Esophagus (tissue), 2 donors: Measurements from ENCODE around the gene EIF6. TPM values are rescaled to one million over a fixed set of nuclear protein-coding genes. Genes with fewer than 3 reads are reported as not detected.

Source experiments
- H3K27ac ChIP-seq, 2 donors: one replicate each; pipeline ENCODE4 v1.5.1; 2013; ENCODE audit warnings: low read depth in 2 of 2, mild to moderate bottlenecking in 2 of 2, inconsistent platforms in 1 of 2, low read length in 1 of 2, moderate library complexity in 1 of 2
- H3K27me3 ChIP-seq, 2 donors: one replicate each; pipeline ENCODE4 v1.6.1; 2013; ENCODE audit warnings: low read length in 2 of 2, control low read depth in 1 of 2, mild to moderate bottlenecking in 1 of 2; ENCODE audit not compliant: insufficient read depth in 2 of 2, control insufficient read depth in 1 of 2
- H3K36me3 ChIP-seq, 2 donors: one replicate each; pipeline ENCODE4 v1.6.1; 2013; ENCODE audit warnings: low read length in 1 of 2; ENCODE audit not compliant: control insufficient read depth in 2 of 2, insufficient read depth in 2 of 2
- H3K4me1 ChIP-seq, 2 donors: one replicate each; pipeline ENCODE4 v1.6.1; 2013; ENCODE audit warnings: low read length in 1 of 2; ENCODE audit not compliant: control insufficient read depth in 2 of 2, insufficient read depth in 2 of 2
- H3K4me3 ChIP-seq, 2 donors: one replicate each; pipeline ENCODE4 v1.5.1; 2013; ENCODE audit warnings: low read length in 2 of 2, mild to moderate bottlenecking in 2 of 2, low read depth in 1 of 2, moderate library complexity in 1 of 2
- H3K9me3 ChIP-seq, 2 donors: one replicate each; pipeline ENCODE4 v1.6.1; 2013; ENCODE audit warnings: mild to moderate bottlenecking in 2 of 2, low read depth in 1 of 2, low read length in 1 of 2, moderate library complexity in 1 of 2; ENCODE audit not compliant: control insufficient read depth in 2 of 2, insufficient read depth in 1 of 2
- WGBS, 2 donors: extraction: QIAGEN DNeasy Blood & Tissue Kit; methylation state at CpG; one replicate each; pipeline ENCODE4 v1.1.7; 2013; 5-methylcytosine and 5-hydroxymethylcytosine counted together
- polyA plus RNA-seq, 2 donors: library from polyadenylated mRNA; stranded (reverse); fragments of 200-250 nt; gene quantifications; one replicate each; pipeline ENCODE4 v1.2.3, GENCODE V29; 2013
- donor health status: healthy with polysubstance abuse.
- donor health status: Bipolar disorder and iron deficiency.

Gene EIF6
- 100 to 1,000 TPM; 186 to 315 TPM for polyA plus RNA-seq

- H3K4me3 ChIP-seq: peak within 1 kb of the TSS; percentile 91 to 94
- peaks cover 3 to 6% of the 10 kb centered on the region in 2 donors for H3K4me1 ChIP-seq
- no peaks in the 10 kb centered on the region for H3K9me3 ChIP-seq
- H3K27ac ChIP-seq: peak within 1 kb of the TSS; percentile 97 to 98
- WGBS, 2 donors: 1% methylated on average over 57 to 61 of the region's 61 CpGs
- peaks cover 9 to 26% of the 10 kb centered on the region in 2 donors for H3K36me3 ChIP-seq
- H3K27me3 ChIP-seq: no peaks in the 10 kb centered on the region
Observed at GRCh38 chr20:35284267-35284991, at the start of gene EIF6. Gene EIF6 (minus strand): TSS chr20:35284772. CDS start chr20:35284487, 285 bp downstream.

GRCh38 chr20:35333606-35334005 is 49.0 kb upstream of the EIF6 start:
- Histone ChIP-seq H3K36me3 (no peaks in the 10 kb centered on the region), H3K27me3 (no peaks in the 10 kb centered on the region), H3K9me3 (no peaks in the 10 kb centered on the region), H3K4me1 (peaks cover 0 to 4% of the 10 kb centered on the region in 2 donors), H3K27ac (no peak overlapping the region), H3K4me3 (no peak overlapping the region)
- 46 to 55% methylated on average over 4 of the region's 4 CpGs for WGBS, 2 donors

- Histone ChIP-seq H3K36me3 (no peaks in the 10 kb centered on the region), H3K9me3 (no peaks in the 10 kb centered on the region), H3K27ac (no peak overlapping the region), H3K4me3 (no peak overlapping the region), H3K4me1 (peaks cover 0 to 4% of the 10 kb centered on the region in 2 donors), H3K27me3 (no peaks in the 10 kb centered on the region)
- 82 to 88% methylated on average over 5 of the region's 5 CpGs for WGBS, 2 donors
Observed at GRCh38 chr20:35332540-35333200, 48.1 kb upstream of the EIF6 start.

- H3K9me3 ChIP-seq: no peaks in the 10 kb centered on the region
- H3K27ac ChIP-seq: peak overlapping the region in 1 of 2 donors; percentile 44
Observed at GRCh38 chr20:35329435-35330139, 45.0 kb upstream of the EIF6 start.

GRCh38 chr20:35328689-35329088 is 44.1 kb upstream of the EIF6 start:
- H3K27me3 ChIP-seq: no peaks in the 10 kb centered on the region
- no peaks in the 10 kb centered on the region for H3K9me3 ChIP-seq
- no peaks in the 10 kb centered on the region for H3K36me3 ChIP-seq
- H3K4me3 ChIP-seq: no peak overlapping the region
- peaks cover 0 to 4% of the 10 kb centered on the region in 2 donors for H3K4me1 ChIP-seq
- WGBS, 2 donors: 84 to 88% methylated on average over 4 of the region's 4 CpGs
- H3K27ac ChIP-seq: no peak overlapping the region

More at GRCh38 chr20:35329435-35330139, 45.0 kb upstream of the EIF6 start:
- Histone ChIP-seq H3K27me3 (no peaks in the 10 kb centered on the region), H3K4me3 (no peak overlapping the region), H3K36me3 (no peaks in the 10 kb centered on the region), H3K4me1 (peaks cover 0 to 4% of the 10 kb centered on the region in 2 donors)
- WGBS, 2 donors: 67 to 71% methylated on average over 4 of the region's 4 CpGs

- 90 to 95% methylated on average over 3 of the region's 3 CpGs for WGBS, 2 donors
- no peak overlapping the region for H3K4me3 ChIP-seq
- no peaks in the 10 kb centered on the region for H3K36me3 ChIP-seq
- H3K4me1 ChIP-seq: peaks cover 0 to 4% of the 10 kb centered on the region in 2 donors
- no peak overlapping the region for H3K27ac ChIP-seq
- H3K9me3 ChIP-seq: no peaks in the 10 kb centered on the region
- H3K27me3 ChIP-seq: no peaks in the 10 kb centered on the region
Observed at GRCh38 chr20:35328095-35328685, 43.6 kb upstream of the EIF6 start.

GRCh38 chr20:35327074-35327976 is 42.8 kb upstream of the EIF6 start:
- 84 to 97% methylated on average over 4 of the region's 4 CpGs for WGBS, 2 donors

GRCh38 chr20:35326740-35327073 is 42.1 kb upstream of the EIF6 start:
- Histone ChIP-seq H3K27me3 (no peaks in the 10 kb centered on the region), H3K36me3 (no peaks in the 10 kb centered on the region), H3K27ac (no peak overlapping the region), H3K4me1 (peaks cover 0 to 4% of the 10 kb centered on the region in 2 donors), H3K4me3 (no peak overlapping the region), H3K9me3 (no peaks in the 10 kb centered on the region)
- 90 to 91% methylated on average over 3 of the region's 3 CpGs for WGBS, 2 donors

More at GRCh38 chr20:35327074-35327976, 42.8 kb upstream of the EIF6 start:
- peaks cover 0 to 4% of the 10 kb centered on the region in 2 donors for H3K4me1 ChIP-seq
- no peak overlapping the region for H3K4me3 ChIP-seq
- H3K36me3 ChIP-seq: no peaks in the 10 kb centered on the region
- no peaks in the 10 kb centered on the region for H3K9me3 ChIP-seq
- no peak overlapping the region for H3K27ac ChIP-seq
- no peaks in the 10 kb centered on the region for H3K27me3 ChIP-seq
